ENCODE data around the gene LMAN1L. TPM values are rescaled to one million over a fixed set of nuclear protein-coding genes. Genes with fewer than 3 reads are reported as not detected.

LMAN1L gene
- total and polyA plus RNA-seq, 5 experiments from 2014 or later, result 0.57 to 0.80 TPM; not detected in 3

DNA sequence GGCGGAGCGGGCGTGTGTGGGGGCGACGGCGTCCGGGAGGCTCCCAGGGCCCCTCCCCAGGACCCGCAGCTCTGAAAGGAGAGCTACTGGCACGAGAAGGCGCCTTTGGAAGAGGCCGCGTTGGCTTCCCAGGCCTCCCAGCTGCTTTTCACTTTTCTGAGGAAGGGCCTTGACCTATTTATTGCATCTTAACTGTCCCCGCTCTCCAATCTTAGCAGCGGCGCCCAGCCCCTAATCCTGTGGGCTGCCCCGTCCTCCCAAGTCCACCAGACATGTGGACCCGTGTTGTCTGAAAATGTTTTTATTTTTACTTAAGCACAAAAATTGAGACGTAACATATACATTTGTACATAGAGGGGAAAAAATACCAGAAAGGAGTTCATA, 30.8 kb downstream of the LMAN1L start:
- H3K4me1 Mint-ChIP-seq, result peaks cover 30 to 56% (median 53%) of the 10 kb centered on the region in 4 donors
- ATAC-seq, result no peak
- POLR2A ChIA-PET, result interaction anchor here (0.9 to 7.6 kb wide), 15 partner anchors 10 to 95 kb away, joined by 3 to 68 read pairs (median 5); partner anchors contain the start of genes COX5A, CSK, FAM219B and SCAMP2

DNA sequence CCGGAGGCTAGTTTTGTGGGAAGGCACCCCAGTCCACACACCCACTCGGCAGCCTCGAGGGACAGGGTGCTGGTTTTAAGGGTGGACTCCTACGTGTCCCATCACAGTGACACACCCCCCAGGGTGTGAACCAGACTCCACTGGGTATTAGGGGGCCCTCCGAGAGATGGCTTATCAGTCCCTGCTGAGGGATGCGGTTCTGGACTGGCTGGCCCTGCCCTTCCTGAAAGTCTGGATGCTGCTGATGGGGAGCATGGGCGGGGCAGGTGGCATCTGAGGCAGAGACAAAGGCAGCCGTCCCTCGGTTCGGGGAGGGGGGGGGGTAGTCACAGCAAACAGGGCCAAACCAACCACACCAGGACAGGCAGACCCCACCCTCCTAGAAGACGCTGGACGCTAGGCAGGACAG, 31.3 kb downstream of the LMAN1L start:
- Mint-ChIP-seq H3K27me3 (no peaks in the 10 kb centered on the region), H3K9me3 (no peaks in the 10 kb centered on the region), H3K36me3 (peaks cover 0 to 29% (median 5%) of the 10 kb centered on the region in 3 donors), H3K27ac (peak overlapping the region in 9 of 10 donors; percentile 84 to 98 (median 96)), H3K4me3 (peak overlapping the region in 9 of 10 donors; percentile 74 to 92 (median 86)), H3K4me1 (peaks cover 30 to 56% (median 53%) of the 10 kb centered on the region in 4 donors)
- ATAC-seq (no peak), DNase-seq (no peak)
- POLR2A ChIA-PET, result interaction anchor here (0.9 to 7.6 kb wide), 18 partner anchors 9 to 94 kb away, joined by 3 to 68 read pairs (median 5); partner anchors contain the start of genes COX5A, CSK, FAM219B and SCAMP2

More for the DNA sequence above, 30.8 kb downstream of the LMAN1L start:
- Mint-ChIP-seq H3K9me3 (no peaks in the 10 kb centered on the region), H3K4me3 (peak overlapping the region; percentile 74 to 92 (median 86)), H3K27me3 (no peaks in the 10 kb centered on the region), H3K27ac (peak overlapping the region; percentile 84 to 98 (median 96)), H3K36me3 (peaks cover 0 to 28% (median 5%) of the 10 kb centered on the region in 3 donors)
- DNase-seq, result no peak

DNA sequence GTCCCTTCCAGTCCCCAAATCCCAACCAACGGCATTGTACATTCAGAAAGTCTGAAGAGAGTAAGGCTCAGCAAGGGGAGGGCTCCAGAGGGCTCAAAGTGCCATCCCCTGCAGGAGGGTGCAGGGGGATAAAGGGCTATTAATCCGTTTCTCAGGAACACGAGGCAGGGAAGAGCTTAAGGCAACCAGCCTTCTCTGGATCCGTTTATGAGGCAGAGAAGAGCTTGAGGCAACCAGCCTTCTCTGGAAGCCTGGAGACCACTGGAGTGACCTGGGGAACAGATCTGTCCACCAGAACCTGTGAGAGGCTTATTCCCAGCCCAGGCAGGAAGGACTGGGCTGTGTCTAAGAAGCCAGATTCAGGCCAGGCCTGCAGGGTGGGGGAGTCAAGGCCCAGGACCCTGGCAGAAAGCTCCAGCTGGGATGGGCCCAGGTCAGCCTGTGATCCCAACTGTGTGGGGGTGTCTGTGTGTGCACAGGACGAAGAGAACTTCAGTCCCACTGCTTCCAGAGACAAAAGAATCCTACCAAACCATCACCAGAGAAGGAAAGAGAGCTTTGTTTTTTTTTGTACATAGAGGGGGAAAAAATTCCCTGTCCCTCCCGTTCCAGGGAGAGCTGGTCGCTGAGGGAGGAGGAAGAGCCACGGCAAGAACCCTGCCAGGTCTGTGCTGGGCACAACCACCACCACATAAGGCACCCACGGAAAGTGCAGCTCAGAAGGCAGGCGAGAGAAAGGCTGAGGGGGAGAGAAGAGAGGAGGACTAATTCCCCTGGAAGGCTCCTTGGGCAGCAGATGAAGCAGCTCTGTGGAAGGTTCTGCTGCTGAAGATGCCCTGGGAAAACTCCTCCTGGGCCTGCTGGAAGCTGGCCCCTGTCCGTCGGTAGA, 31.9 kb downstream of the LMAN1L start:
- DNase-seq, result peak in 1 of 10 donors; percentile 15
- peak in 1 of 2 donors; percentile 3 for ATAC-seq
- peak overlapping the region; percentile 61 to 92 (median 82) for H3K4me3 Mint-ChIP-seq
- no peaks in the 10 kb centered on the region for H3K27me3 Mint-ChIP-seq
- no peaks in the 10 kb centered on the region for H3K9me3 Mint-ChIP-seq
- peaks cover 29 to 56% (median 51%) of the 10 kb centered on the region in 4 donors for H3K4me1 Mint-ChIP-seq
- POLR2A ChIA-PET, result interaction anchor here (0.5 to 7.6 kb wide), 21 partner anchors 9 to 527 kb away, joined by 3 to 68 read pairs (median 5); partner anchors contain the start of genes COX5A, CSK, FAM219B and MPI
- H3K36me3 Mint-ChIP-seq, result peaks cover 0 to 28% (median 5%) of the 10 kb centered on the region in 3 donors
- peak overlapping the region; percentile 90 to 98 (median 94) for H3K27ac Mint-ChIP-seq

DNA sequence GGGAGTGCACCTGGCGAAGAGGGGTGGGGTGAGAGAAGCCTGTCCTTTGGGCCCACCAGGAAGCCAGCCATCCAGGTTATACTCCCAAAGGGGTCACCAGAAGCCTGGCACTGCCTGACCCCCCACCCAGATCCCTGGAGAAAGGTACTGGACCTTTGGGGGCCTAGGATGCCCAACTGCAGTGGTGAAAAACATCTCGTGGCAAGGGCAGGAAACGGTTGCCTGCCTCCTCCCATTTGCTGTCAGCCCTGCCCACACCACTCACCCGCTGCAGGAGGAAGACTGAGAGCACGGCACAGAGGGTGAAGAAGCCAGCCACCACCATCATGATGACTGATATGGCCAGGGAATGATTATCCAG, 32.6 kb downstream of the LMAN1L start:
- peaks cover 29 to 56% (median 51%) of the 10 kb centered on the region in 4 donors for H3K4me1 Mint-ChIP-seq
- peaks cover 0 to 33% (median 6%) of the 10 kb centered on the region in 3 donors for H3K36me3 Mint-ChIP-seq
- peak overlapping the region; percentile 90 to 98 (median 94) for H3K27ac Mint-ChIP-seq
- ATAC-seq, result peak; percentile 43 to 48
- DNase-seq, result peak; percentile 15 to 72 (median 46)
- no peaks in the 10 kb centered on the region for H3K27me3 Mint-ChIP-seq
- POLR2A ChIA-PET, result interaction anchor here (0.9 to 7.6 kb wide), 17 partner anchors 11 to 74 kb away, joined by 3 to 68 read pairs (median 7); partner anchors contain the start of genes CSK, FAM219B, MPI and SCAMP2
- H3K9me3 Mint-ChIP-seq, result no peaks in the 10 kb centered on the region
- H3K4me3 Mint-ChIP-seq, result peak overlapping the region; percentile 61 to 92 (median 82)

DNA sequence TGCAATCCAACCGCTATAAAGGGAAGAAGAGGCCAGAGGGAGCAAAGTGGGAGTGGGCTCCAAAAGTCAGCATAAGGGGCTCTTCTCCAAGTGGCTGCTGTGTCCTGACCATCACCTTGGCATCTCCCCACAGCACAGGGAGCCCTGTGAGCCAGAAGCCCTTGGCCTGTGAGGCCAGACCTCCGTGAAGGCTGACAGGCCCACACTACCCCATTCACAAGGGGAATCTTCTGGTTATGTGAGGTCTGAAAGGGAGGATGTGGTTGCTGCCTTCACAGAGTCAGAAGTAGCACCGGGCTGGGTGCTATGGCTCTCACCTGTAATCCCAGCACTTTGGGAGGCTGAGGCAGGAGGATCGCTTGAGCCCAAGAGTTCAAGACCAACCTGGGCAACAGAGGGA, 32.9 kb downstream of the LMAN1L start:
- POLR2A ChIA-PET, result interaction anchor here (1.1 to 7.6 kb wide), 8 partner anchors 14 to 65 kb away, joined by 3 to 68 read pairs (median 8); partner anchors contain the start of genes CSK, FAM219B and SCAMP2

DNA sequence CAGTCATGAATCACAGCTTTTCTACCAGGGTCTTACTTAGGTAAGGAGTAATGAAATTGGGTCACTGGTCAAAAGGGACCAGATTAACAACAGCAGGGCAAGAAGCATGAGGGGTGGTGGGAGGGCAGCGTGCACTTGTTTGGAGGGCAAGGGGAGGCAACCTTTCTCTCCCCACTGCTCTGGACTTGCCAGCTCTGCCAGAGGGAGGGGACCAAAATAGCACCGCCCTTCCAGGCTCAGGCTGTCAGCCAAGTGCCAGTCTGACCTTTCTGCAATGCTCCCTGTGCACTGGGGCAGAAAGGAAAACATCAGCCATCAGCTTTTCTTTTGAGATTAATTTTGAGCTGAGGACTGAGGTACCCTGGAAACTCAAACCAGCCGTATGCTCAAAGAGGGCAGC, 34.8 kb downstream of the LMAN1L start:
- peaks cover 18 to 37% (median 33%) of the 10 kb centered on the region in 4 donors for H3K4me1 Mint-ChIP-seq
- H3K4me3 Mint-ChIP-seq, result peak overlapping the region in 1 of 10 donors; percentile 15
- POLR2A ChIA-PET, result interaction anchor here (0.6 to 7.6 kb wide), 8 partner anchors 8 to 217 kb away, joined by 3 to 68 read pairs (median 4); partner anchors contain the start of gene SCAMP2
- peak overlapping the region in 9 of 10 donors; percentile 53 to 87 (median 66) for H3K27ac Mint-ChIP-seq
- H3K36me3 Mint-ChIP-seq, result peaks cover 0 to 47% (median 10%) of the 10 kb centered on the region in 3 donors
- DNase-seq (no peak), ATAC-seq (no peak)
- no peaks in the 10 kb centered on the region for H3K27me3 Mint-ChIP-seq
- no peaks in the 10 kb centered on the region for H3K9me3 Mint-ChIP-seq

More for the DNA sequence above, 32.9 kb downstream of the LMAN1L start:
- H3K4me1 Mint-ChIP-seq, result peaks cover 28 to 55% (median 50%) of the 10 kb centered on the region in 4 donors
- DNase-seq (peak in 2 of 10 donors; percentile 28 to 31), ATAC-seq (peak in 1 of 2 donors; percentile 17)
- H3K9me3 Mint-ChIP-seq, result no peaks in the 10 kb centered on the region
- H3K36me3 Mint-ChIP-seq, result peaks cover 0 to 37% (median 6%) of the 10 kb centered on the region in 3 donors
- H3K4me3 Mint-ChIP-seq, result peak overlapping the region; percentile 61 to 92 (median 82)
- H3K27ac Mint-ChIP-seq, result peak overlapping the region; percentile 90 to 98 (median 94)
- no peaks in the 10 kb centered on the region for H3K27me3 Mint-ChIP-seq

DNA sequence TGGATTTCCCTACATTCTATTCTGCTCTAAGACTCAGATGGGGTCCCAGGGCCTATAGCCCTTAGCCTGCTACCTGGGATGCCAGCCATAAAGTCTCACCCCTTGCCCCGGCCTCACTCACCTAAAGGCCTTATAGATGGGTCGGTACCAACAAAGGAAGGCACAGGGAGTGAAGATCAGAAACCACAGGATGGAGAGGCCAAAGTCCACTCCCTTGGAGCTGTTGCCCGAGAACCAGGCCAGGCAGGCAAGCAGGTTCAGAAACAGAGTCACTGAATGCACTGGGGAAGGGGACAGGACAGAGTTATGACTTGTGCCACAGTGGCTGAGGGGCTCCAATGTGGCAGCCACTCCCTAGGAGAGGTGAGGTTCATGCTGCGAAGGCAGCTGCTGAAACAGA, 37.8 kb downstream of the LMAN1L start:
- H3K27ac Mint-ChIP-seq, result peak overlapping the region in 3 of 10 donors; percentile 19 to 57 (median 56)
- peaks cover 0 to 59% (median 10%) of the 10 kb centered on the region in 3 donors for H3K36me3 Mint-ChIP-seq
- H3K27me3 Mint-ChIP-seq, result no peaks in the 10 kb centered on the region
- no peaks in the 10 kb centered on the region for H3K9me3 Mint-ChIP-seq
- no peak overlapping the region for H3K4me3 Mint-ChIP-seq
- DNase-seq (no peak), ATAC-seq (no peak)
- POLR2A ChIA-PET, result interaction anchor here (1.5 kb wide), 2 partner anchors 20 to 47 kb away, joined by 3 to 6 read pairs; no protein-coding TSS in a partner anchor
- peaks cover 8 to 14% (median 13%) of the 10 kb centered on the region in 4 donors for H3K4me1 Mint-ChIP-seq

DNA sequence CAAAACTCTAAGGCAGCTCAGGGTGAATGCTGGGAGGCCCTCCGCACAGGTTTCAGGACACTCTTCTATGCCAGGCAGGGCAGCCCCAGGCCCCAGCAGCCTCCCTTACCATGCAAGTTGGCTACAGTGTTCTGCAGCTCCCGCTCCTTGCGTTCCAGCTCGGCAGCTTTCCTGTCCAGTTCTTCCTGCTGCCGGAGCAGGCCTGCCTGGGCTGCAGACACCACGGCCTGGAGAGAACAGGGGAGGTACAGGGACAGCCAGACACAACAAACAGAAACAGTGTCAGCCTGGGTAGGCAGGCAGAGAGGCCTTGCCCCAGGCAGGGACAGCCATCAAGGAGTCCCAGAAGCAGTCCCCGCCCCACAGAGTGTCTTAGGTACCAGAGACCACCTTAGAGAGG, 39.3 kb downstream of the LMAN1L start:
- Mint-ChIP-seq H3K36me3 (peaks cover 0 to 65% (median 8%) of the 10 kb centered on the region in 3 donors), H3K4me3 (no peak overlapping the region), H3K9me3 (no peaks in the 10 kb centered on the region), H3K4me1 (peaks cover 7 to 14% (median 11%) of the 10 kb centered on the region in 4 donors), H3K27ac (peak overlapping the region in 3 of 10 donors; percentile 64 to 65 (median 65)), H3K27me3 (no peaks in the 10 kb centered on the region)
- DNase-seq (no peak), ATAC-seq (no peak)
- POLR2A ChIA-PET, result interaction anchor here (0.6 to 2.6 kb wide), 6 partner anchors 9 to 45 kb away, joined by 3 to 8 read pairs (median 4); partner anchors contain the start of gene ULK3

DNA sequence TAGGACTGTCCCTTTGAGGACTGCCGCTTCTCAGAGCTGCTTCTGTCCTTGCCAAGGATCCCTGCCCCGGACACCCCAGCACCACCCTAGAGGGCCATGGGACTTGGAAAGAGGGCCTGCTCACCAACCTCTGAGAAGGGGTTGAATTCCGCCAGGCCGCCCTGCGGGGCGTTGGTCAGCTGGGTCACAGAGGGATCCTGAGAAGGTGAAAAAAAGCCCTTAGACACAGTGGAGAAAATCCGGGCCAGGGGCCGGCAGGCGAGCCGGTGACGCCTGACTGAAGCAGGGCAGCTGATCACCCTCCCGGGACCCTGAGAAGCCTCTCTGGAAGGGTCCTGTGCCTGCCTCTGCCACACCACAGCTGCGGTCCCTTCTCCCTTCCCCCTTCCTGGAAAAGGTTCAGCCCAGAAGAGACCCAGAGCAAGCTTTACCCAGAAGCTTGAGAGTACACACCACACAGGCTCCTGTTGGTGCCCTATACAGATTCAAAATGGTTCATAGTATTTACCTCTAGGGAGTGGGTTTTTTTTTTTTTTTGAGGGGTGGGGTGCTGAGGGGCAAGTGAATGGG, 41.9 kb downstream of the LMAN1L start:
- Mint-ChIP-seq H3K27ac (peak overlapping the region in 1 of 10 donors; percentile 49), H3K4me1 (peaks cover 20 to 39% (median 35%) of the 10 kb centered on the region in 4 donors), H3K4me3 (no peak overlapping the region), H3K27me3 (no peaks in the 10 kb centered on the region), H3K9me3 (no peaks in the 10 kb centered on the region), H3K36me3 (peaks cover 0 to 50% (median 6%) of the 10 kb centered on the region in 3 donors)
- no peak for DNase-seq
- POLR2A ChIA-PET, result interaction anchor here (2.6 kb wide), 1 partner anchor 11 kb away, joined by 8 read pairs; the partner anchor contains the start of gene ULK3
- ATAC-seq, result no peak

DNA sequence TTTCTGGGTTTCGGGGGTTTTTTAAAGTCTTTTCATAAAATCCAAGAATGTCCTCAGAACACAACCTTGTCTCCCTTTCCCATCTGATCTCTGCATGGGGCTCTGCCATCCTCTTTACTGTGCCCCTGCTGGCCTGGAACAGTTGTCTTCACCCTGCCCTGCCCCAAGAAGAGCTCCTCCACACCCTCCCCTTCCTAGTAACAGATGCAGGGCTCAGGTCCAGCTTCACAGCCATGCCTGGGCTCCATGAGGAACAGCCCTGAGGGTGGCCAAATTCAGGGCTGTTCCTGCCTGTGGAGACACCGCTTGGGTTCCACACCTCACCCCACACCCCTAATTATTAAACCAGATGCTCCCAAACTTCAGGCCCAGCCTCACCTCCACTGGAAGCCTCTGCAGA, 43.2 kb downstream of the LMAN1L start:
- H3K36me3 Mint-ChIP-seq, result peaks cover 0 to 41% (median 4%) of the 10 kb centered on the region in 3 donors
- no peak for DNase-seq
- POLR2A ChIA-PET, result interaction anchor here (0.6 to 1.2 kb wide), 8 partner anchors 9 to 89 kb away, joined by 3 to 5 read pairs (median 3); no protein-coding TSS in a partner anchor
- H3K27ac Mint-ChIP-seq, result peak overlapping the region in 9 of 10 donors; percentile 31 to 93 (median 68)
- H3K9me3 Mint-ChIP-seq, result no peaks in the 10 kb centered on the region
- peaks cover 20 to 42% (median 40%) of the 10 kb centered on the region in 4 donors for H3K4me1 Mint-ChIP-seq
- no peaks in the 10 kb centered on the region for H3K27me3 Mint-ChIP-seq
- H3K4me3 Mint-ChIP-seq, result peak overlapping the region in 1 of 10 donors; percentile 30
- ATAC-seq, result no peak

DNA sequence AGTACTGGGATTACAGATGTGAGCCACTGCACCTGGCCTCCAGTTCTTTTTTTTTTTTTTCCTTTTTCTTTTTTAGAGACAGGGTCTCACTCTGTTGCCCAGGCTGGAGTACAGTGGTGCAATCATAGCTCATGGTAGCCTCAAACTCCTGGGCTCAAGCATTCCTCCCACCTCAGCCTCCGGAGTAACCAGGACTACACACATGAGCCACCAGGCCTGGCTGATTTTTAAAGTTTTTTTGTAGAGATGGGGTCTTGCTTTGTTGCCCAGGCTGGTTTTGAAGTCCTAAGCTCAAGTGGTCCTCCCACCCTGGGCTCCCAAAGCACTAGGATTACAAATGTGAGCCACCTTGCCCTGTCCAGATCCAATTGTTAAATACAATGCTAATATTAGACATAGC, 43.9 kb downstream of the LMAN1L start:
- H3K27me3 Mint-ChIP-seq, result no peaks in the 10 kb centered on the region
- peaks cover 0 to 34% (median 2%) of the 10 kb centered on the region in 3 donors for H3K36me3 Mint-ChIP-seq
- peaks cover 20 to 47% (median 44%) of the 10 kb centered on the region in 4 donors for H3K4me1 Mint-ChIP-seq
- H3K4me3 Mint-ChIP-seq, result no peak overlapping the region
- no peak for DNase-seq
- no peaks in the 10 kb centered on the region for H3K9me3 Mint-ChIP-seq
- peak overlapping the region in 7 of 10 donors; percentile 18 to 89 (median 78) for H3K27ac Mint-ChIP-seq
- POLR2A ChIA-PET, result interaction anchor here (0.9 to 1.0 kb wide), 3 partner anchors 10 to 51 kb away, joined by 3 to 4 read pairs (median 3); no protein-coding TSS in a partner anchor
- ATAC-seq, result no peak

All from naive thymus-derived CD8-positive, alpha-beta T cell (primary cell).